ENCODE data around the gene ATP9A.

Gene ATP9A

DNA sequence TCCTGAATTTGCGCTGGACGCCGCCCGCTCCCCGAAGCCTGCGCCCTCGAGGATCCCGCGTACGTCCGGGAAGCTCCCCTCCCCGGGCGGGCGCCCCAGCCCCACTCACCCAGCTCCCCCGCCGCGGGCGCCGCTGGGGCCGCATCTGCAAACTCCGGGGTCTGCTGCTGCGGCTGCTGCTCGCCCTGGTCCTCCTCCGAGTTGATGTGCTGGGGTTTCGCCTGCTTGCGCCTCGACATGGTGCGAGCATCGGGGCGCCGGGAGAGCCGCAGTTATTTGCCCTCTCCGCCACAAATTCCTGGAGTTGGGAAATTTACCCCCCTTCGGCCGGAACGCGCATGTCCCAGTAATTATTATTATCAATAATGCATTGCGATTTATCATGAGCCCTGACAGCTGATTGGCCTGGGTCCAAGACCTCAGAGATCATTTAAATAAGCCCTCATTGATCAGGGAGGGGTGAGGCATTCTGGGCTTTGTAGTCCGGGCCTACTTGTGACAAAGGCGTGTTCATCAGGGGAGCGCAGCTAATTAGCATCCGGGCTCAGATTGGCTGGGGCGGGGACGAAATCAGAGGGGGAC is 34.1 kb upstream of the ATP9A start, which contains the start of gene SALL4:
SALL4 (minus strand) TSS at position 352 of the 582 bp plus-strand sequence; CDS start at position 239, 113 bp downstream.
- DNase-seq (ENCODE audit: low read depth in 1 of 2, low spot score in 1 of 2), result no peak
- H3K27ac ChIP-seq (replicated peaks), result no peak within 1 kb of the TSS
- H3K4me3 ChIP-seq (replicated peaks; ENCODE audit: insufficient read depth, low read length), result 0 out of 2 replicates have a peak within 1 kb of the TSS, but pooled peaks have one; percentile 10
- TF ChIP-seq CTCF (IDR thresholded peaks at IDR 0.05; ENCODE audit: insufficient read depth, low read length) (no peak), REST (IDR thresholded peaks at IDR 0.05; ENCODE audit: insufficient replicate concordance, low read depth) (no peak), POLR2AphosphoS5 (IDR thresholded peaks at IDR 0.05; ENCODE audit: low read depth) (no peak), SPI1 (IDR thresholded peaks at IDR 0.05; ENCODE audit: borderline replicate concordance, low read depth) (no peak), GABPA (IDR thresholded peaks at IDR 0.05; ENCODE audit: low read depth) (no peak)
- H3K27me3 ChIP-seq (ENCODE audit: insufficient read depth, poor library complexity, severe bottlenecking), result peaks cover 34% of the 10 kb centered on the region

GRCh38 chr20:51801823-51802123 is 33.6 kb upstream of the ATP9A start:
- TF ChIP-seq GABPA (IDR thresholded peaks at IDR 0.05; ENCODE audit: low read depth), result no peak
- no peak for TF ChIP-seq REST (IDR thresholded peaks at IDR 0.05; ENCODE audit: insufficient replicate concordance, low read depth)
- TF ChIP-seq CTCF (IDR thresholded peaks at IDR 0.05; ENCODE audit: insufficient read depth, low read length), result no peak
- TF ChIP-seq SPI1 (IDR thresholded peaks at IDR 0.05; ENCODE audit: borderline replicate concordance, low read depth), result no peak
- TF ChIP-seq POLR2AphosphoS5 (IDR thresholded peaks at IDR 0.05; ENCODE audit: low read depth), result no peak
- no peak overlapping the region for H3K4me3 ChIP-seq (replicated peaks; ENCODE audit: insufficient read depth, low read length)
- no peak overlapping the region for H3K27ac ChIP-seq (replicated peaks)
- peaks cover 34% of the 10 kb centered on the region for H3K27me3 ChIP-seq (ENCODE audit: insufficient read depth, poor library complexity, severe bottlenecking)
- no peak for DNase-seq (ENCODE audit: low read depth in 1 of 2, low spot score in 1 of 2)

DNA sequence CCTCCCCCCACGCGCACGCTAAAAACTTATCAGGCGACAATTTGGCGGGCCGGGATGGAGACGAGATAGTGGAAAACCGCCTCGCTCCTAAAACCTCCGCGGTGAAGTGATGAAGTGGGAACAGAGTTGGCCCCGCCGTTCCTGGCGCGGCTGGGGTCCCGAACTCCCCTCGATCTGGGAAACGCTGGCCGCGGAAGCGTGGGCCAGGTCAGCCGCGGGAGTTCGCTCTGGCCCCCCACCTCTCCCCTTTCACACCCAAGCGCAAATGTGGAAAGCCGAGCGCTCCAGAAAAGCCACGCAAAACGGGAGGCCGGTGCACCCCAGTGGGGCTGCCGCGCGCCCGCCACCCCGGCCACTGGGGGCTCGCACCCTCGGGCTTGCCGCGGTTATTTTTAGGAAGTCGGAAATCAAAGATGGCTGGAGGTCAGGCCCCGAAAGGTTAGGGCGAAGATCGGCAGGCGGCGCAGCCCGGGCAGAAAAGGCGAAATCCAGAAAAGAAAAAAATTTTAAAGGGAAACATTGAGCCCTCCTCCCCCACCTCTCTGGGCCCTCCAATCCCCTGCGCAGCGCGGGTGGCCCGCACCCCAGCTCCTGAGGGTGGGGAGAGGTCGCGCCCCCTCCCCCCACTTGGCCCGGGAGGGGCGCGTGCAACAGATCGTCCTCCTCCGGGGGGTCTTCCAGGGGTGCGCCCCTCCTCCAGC is 33.1 kb upstream of the ATP9A start:
- TF ChIP-seq GABPA (IDR thresholded peaks at IDR 0.05; ENCODE audit: low read depth), result no peak
- no peak for DNase-seq (ENCODE audit: low read depth in 1 of 2, low spot score in 1 of 2)
- Histone ChIP-seq H3K27ac (replicated peaks) (no peak overlapping the region), H3K27me3 (ENCODE audit: insufficient read depth, poor library complexity, severe bottlenecking) (peaks cover 34% of the 10 kb centered on the region), H3K4me3 (replicated peaks; ENCODE audit: insufficient read depth, low read length) (peak overlapping the region; percentile 10; the same call in 1 of the 2 replicates)

DNA sequence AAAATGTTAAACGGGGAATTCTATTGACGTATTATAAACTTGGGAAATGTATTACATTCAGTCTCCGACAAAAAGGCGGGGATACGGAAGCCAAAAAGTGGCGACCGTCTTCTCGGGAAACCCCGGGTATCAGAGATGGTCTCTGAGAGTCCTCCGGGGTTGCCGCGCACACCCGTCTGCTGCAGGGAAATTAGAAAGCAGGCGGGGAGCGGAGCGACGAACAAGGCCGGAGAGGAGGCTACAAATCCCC is 32.6 kb upstream of the ATP9A start:
- DNase-seq (ENCODE audit: low read depth in 1 of 2, low spot score in 1 of 2), result no peak
- Histone ChIP-seq H3K27ac (replicated peaks) (no peak overlapping the region), H3K27me3 (ENCODE audit: insufficient read depth, poor library complexity, severe bottlenecking) (peaks cover 34% of the 10 kb centered on the region), H3K4me3 (replicated peaks; ENCODE audit: insufficient read depth, low read length) (peak overlapping the region; percentile 10; the same call in 1 of the 2 replicates)
- TF ChIP-seq GABPA (IDR thresholded peaks at IDR 0.05; ENCODE audit: low read depth), result no peak
- TF ChIP-seq POLR2AphosphoS5 (IDR thresholded peaks at IDR 0.05; ENCODE audit: low read depth), result no peak
- TF ChIP-seq SPI1 (IDR thresholded peaks at IDR 0.05; ENCODE audit: borderline replicate concordance, low read depth), result no peak
- TF ChIP-seq REST (IDR thresholded peaks at IDR 0.05; ENCODE audit: insufficient replicate concordance, low read depth), result no peak
- no peak for TF ChIP-seq CTCF (IDR thresholded peaks at IDR 0.05; ENCODE audit: insufficient read depth, low read length)

Measured in HL-60 (cell line).